AG10803 (cell line): Measurements from ENCODE around the gene SAMD3.
"Not testable (repeated sequence)": the region's sequence is repeated elsewhere in the genome, so short reads cannot be mapped to it uniquely, and the experiment has no call there.

Source experiments
- DNase-seq: peaks from one replicate; pipeline ENCODE4 v3.0.0; 2010; ENCODE audit warnings: low read depth
- H3K4me3 ChIP-seq: 2 replicates; pipeline ENCODE4 v1.5.1; 2011; ENCODE audit warnings: mild to moderate bottlenecking, low read length, control low read depth
- TF ChIP-seq, protein P1 (sequence below): conservative IDR thresholded peaks from 2 replicates; pipeline ENCODE4 v1.5.1; 2011; ENCODE audit warnings: mild to moderate bottlenecking, low read length, control low read depth, inconsistent platforms

SAMD3 gene

DNA sequence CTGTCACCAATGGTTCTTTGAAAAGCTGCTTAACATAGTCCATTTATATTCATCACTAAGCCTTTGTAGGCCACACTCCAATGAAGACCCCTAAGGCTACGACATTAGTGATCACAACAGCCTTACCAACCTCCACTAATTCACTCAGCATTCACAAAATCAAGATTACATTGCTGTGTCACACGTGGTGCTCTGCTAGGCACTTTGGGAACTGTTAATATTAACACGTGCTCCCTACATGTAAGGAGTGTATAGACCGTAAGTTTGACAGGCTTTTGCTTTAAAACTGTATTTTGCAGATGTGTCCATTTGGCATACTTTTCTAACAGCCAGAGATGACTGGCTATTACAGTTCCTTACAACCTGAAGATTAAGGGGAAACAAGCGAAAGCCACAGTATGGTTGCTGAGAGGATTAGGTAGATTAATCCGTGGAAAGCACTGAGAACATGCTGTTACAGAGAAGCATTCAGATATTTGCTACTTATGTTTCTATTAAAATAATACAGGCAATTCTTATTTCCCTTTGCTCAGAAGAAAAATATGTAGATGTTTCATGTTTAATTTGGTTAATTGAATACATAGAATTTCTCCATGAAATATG, 69.7 kb downstream of the SAMD3 start:
- no peak overlapping the region for H3K4me3 ChIP-seq
- DNase-seq, result no peak
- TF ChIP-seq, protein P1, sequence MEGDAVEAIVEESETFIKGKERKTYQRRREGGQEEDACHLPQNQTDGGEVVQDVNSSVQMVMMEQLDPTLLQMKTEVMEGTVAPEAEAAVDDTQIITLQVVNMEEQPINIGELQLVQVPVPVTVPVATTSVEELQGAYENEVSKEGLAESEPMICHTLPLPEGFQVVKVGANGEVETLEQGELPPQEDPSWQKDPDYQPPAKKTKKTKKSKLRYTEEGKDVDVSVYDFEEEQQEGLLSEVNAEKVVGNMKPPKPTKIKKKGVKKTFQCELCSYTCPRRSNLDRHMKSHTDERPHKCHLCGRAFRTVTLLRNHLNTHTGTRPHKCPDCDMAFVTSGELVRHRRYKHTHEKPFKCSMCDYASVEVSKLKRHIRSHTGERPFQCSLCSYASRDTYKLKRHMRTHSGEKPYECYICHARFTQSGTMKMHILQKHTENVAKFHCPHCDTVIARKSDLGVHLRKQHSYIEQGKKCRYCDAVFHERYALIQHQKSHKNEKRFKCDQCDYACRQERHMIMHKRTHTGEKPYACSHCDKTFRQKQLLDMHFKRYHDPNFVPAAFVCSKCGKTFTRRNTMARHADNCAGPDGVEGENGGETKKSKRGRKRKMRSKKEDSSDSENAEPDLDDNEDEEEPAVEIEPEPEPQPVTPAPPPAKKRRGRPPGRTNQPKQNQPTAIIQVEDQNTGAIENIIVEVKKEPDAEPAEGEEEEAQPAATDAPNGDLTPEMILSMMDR, result no peak

DNA sequence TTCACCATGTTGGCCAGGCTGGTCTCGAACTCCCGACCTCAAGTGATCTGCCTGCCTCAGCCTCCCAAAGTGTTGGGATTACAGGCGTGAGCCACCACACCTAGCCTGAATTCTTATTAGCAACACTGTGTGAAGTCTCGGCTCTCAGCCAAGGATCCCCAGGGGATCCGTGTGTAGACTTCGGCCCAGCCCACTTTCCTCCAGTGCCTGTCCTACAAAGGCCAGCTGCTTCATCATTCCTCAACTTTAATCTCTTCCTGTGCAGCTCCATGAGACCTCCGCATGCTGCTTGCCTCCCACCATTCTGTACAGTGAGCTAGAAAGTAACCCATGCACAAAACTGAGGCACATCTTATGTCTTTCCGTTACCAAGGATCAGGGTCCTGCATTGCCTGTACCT, 71.8 kb downstream of the SAMD3 start:
- TF ChIP-seq, protein P1, result no peak
- no peak for DNase-seq
- H3K4me3 ChIP-seq, result no peak overlapping the region

DNA sequence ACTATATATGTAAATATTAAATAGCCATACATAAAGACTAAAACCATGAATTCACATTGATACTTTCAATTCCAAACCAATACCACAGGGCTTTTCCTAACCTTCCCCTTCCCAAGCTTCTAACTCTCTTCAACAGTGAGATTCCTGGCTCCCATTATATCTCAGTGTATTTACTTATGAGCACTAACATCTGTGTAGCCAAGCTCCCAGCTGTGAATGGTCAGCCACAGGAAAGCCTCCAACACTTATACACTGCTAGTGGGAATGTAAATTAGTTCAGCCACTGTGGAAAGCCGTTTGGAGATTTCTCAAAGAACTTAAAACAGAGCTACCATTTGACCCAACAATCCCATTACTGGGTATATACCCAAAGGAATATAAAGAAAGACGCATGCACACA, 73.7 kb downstream of the SAMD3 start:
- DNase-seq, H3K4me3 ChIP-seq: not testable (repeated sequence)

DNA sequence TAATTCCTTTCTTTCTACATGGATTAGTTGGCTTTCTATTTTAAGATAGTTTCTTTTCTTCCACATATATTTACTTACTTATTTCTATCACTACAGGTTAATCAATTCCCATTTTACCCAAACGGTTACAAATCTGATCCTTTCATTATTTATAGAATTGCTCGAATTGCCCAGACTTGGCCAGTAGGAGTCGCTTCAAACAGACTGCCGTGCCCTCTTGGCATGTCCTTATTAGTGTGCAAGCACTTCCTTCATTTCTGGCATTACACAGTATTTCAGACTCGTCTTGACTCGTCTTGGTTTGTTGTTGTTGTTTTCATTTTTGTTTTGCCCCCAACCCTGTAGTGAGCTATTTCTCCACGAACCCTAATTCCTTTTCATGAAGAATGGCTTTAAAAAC, 74.6 kb downstream of the SAMD3 start:
- TF ChIP-seq, protein P1, result no peak
- DNase-seq, result no peak
- no peak overlapping the region for H3K4me3 ChIP-seq

DNA sequence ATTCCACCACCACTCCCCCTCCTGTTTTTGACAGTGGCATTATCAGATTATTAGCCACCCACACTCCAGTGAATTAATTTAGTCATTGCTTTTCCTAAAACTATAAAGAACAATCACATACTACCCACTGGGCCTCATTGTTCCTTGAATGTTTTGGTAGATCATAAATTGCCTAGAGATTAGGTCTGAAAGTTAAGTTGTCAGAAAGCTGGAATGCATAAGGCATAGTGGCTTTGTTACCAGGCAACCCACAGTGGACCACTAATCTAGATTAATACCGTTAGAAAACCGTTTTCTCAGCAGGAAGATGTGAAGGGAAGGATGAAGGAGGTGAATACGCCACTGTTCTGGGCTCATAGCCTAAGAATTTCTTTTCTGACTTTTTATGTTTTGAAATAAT, 75.6 kb downstream of the SAMD3 start:
- TF ChIP-seq, protein P1, result no peak
- no peak for DNase-seq
- H3K4me3 ChIP-seq, result no peak overlapping the region

DNA sequence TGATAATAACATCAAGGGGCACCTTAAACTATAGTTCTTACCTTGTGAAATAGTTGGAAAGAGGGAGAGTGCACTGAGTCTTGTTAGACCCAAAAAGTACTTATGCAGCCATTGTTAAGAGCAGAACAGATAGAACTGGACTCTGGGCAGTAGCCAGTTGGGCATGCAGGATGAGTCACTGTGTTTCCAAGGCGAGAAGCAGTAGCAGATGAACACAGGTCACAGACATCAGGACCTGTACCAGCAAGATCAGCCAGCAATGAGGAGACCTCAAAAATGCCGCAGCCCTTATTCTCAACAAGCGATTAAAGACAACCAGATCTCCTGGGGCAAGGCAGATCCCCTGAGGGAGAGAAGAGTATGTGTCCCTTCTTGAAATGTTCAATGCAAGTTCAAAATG, 79.0 kb downstream of the SAMD3 start:
- TF ChIP-seq, protein P1, result no peak
- peak; percentile 37 for DNase-seq
- no peak overlapping the region for H3K4me3 ChIP-seq

DNA sequence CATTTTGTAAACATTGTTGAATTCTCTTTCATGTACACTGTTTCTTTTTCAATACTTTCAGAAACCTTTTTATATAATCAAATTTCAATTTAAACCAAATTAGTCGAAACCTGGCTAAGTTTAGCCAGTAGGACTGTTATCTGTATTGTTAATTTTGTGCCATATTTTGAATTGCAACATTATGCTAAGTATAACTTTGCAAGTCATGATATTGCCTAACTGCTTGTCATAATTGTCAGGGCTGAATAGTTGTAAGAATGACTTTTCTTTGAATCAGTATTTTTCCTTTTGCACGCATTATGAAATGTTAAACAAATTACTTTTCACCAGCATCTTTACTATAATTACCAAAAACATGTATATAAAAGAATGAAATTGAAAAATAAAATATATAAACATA, 82.7 kb downstream of the SAMD3 start:
- H3K4me3 ChIP-seq, result no peak overlapping the region
- DNase-seq, result peak; percentile 18
- TF ChIP-seq, protein P1, result no peak

DNA sequence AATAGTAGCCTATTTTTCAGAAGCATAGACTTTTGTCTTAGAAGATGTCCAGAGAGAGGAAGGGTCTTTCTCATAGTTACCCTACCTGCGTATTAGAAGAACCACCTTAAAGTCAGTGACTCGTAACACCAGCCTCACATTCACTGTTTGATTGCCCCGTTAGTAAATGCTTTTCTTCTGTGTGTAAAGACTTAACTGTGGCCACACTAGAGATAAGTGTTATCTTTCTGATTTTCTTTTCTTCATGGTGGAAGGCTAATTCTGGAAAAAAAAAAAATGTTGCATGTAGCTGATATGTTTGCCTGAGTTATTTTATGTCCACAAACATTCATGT, 83.9 kb downstream of the SAMD3 start:
- TF ChIP-seq, protein P1, result no peak
- DNase-seq, result no peak
- H3K4me3 ChIP-seq, result no peak overlapping the region
